ENCODE results near the gene NINJ2.

The NINJ2 gene

GRCh38 chr12:544142-544541 is 119.1 kb downstream of the NINJ2 start:
- peaks cover 2% of the 10 kb centered on the region; the same call in 1 of the 2 replicates for H4K20me1 ChIP-seq (ENCODE audit: insufficient read depth, low read length)
- no peaks in the 10 kb centered on the region for H3K79me2 ChIP-seq (ENCODE audit: insufficient read depth, low read length)
- H3K4me1 ChIP-seq (ENCODE audit: insufficient read depth, low read length): peaks cover 17% of the 10 kb centered on the region
- H3K4me3 ChIP-seq (ENCODE audit: low read depth in 1 of 2, low read length in 2 of 2): no peak overlapping the region
- ATAC-seq (ENCODE audit: insufficient read depth, low read depth): no peak
- H3K9ac ChIP-seq (ENCODE audit: low read depth, low read length): no peak overlapping the region
- no peaks in the 10 kb centered on the region for H3K36me3 ChIP-seq (ENCODE audit: insufficient read depth, low read length)
- H3K9me3 ChIP-seq (ENCODE audit: insufficient read depth, low read length, severe bottlenecking): no peaks in the 10 kb centered on the region
- H3K4me2 ChIP-seq (ENCODE audit: insufficient read depth, low read length): no peak overlapping the region
- no peak overlapping the region for H2AFZ ChIP-seq (ENCODE audit: low read depth, low read length)
- H3K27me3 ChIP-seq (ENCODE audit: insufficient read depth, low read length, poor library complexity): peaks cover 9% of the 10 kb centered on the region
- no peak overlapping the region for H3K27ac ChIP-seq (ENCODE audit: low read length)
- DNase-seq: no peak
- TF ChIP-seq, protein P1, sequence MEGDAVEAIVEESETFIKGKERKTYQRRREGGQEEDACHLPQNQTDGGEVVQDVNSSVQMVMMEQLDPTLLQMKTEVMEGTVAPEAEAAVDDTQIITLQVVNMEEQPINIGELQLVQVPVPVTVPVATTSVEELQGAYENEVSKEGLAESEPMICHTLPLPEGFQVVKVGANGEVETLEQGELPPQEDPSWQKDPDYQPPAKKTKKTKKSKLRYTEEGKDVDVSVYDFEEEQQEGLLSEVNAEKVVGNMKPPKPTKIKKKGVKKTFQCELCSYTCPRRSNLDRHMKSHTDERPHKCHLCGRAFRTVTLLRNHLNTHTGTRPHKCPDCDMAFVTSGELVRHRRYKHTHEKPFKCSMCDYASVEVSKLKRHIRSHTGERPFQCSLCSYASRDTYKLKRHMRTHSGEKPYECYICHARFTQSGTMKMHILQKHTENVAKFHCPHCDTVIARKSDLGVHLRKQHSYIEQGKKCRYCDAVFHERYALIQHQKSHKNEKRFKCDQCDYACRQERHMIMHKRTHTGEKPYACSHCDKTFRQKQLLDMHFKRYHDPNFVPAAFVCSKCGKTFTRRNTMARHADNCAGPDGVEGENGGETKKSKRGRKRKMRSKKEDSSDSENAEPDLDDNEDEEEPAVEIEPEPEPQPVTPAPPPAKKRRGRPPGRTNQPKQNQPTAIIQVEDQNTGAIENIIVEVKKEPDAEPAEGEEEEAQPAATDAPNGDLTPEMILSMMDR (IDR thresholded peaks at IDR 0.05; ENCODE audit: borderline replicate concordance, extremely low read depth, low read length, poor library complexity, severe bottlenecking): no peak
- no peak for TF ChIP-seq EZH2 (IDR thresholded peaks at IDR 0.05; ENCODE audit: borderline replicate concordance, low read depth, low read length, severe bottlenecking)

DNA sequence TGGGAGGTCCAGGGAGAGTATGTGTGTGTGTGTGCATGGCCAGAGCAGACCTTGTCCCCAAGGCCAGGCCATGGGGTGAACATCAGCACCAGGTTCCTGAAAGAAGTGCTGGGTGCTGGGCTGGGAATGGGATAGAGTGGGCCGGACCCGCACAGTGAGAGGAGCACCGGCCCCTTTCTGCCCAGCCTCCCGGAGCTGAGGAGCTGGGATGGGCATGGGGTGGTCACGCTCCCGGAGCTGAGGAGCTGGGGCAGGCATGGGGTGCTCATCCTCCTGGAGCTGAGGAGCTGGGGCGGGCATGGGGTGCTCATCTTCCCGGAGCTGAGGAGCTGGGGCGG is 120.2 kb downstream of the NINJ2 start:
- H3K27ac ChIP-seq (ENCODE audit: low read length): no peak overlapping the region
- H3K4me1 ChIP-seq (ENCODE audit: insufficient read depth, low read length): peaks cover 24% of the 10 kb centered on the region
- no peak overlapping the region for H3K9ac ChIP-seq (ENCODE audit: low read depth, low read length)
- H3K27me3 ChIP-seq (ENCODE audit: insufficient read depth, low read length, poor library complexity): peaks cover 7% of the 10 kb centered on the region
- no peak for TF ChIP-seq EZH2 (IDR thresholded peaks at IDR 0.05; ENCODE audit: borderline replicate concordance, low read depth, low read length, severe bottlenecking)
- TF ChIP-seq, protein P1 (IDR thresholded peaks at IDR 0.05; ENCODE audit: borderline replicate concordance, extremely low read depth, low read length, poor library complexity, severe bottlenecking): no peak
- H2AFZ ChIP-seq (ENCODE audit: low read depth, low read length): no peak overlapping the region
- DNase-seq (no peak), ATAC-seq (ENCODE audit: insufficient read depth, low read depth) (no peak)
- H3K79me2 ChIP-seq (ENCODE audit: insufficient read depth, low read length): no peaks in the 10 kb centered on the region
- peaks cover 2% of the 10 kb centered on the region; the same call in 1 of the 2 replicates for H4K20me1 ChIP-seq (ENCODE audit: insufficient read depth, low read length)
- no peaks in the 10 kb centered on the region for H3K9me3 ChIP-seq (ENCODE audit: insufficient read depth, low read length, severe bottlenecking)
- H3K4me2 ChIP-seq (ENCODE audit: insufficient read depth, low read length): no peak overlapping the region
- H3K36me3 ChIP-seq (ENCODE audit: insufficient read depth, low read length): no peaks in the 10 kb centered on the region
- H3K4me3 ChIP-seq (ENCODE audit: low read depth in 1 of 2, low read length in 2 of 2): no peak overlapping the region

GRCh38 chr12:542395-543113 is 120.7 kb downstream of the NINJ2 start:
- no peaks in the 10 kb centered on the region for H3K79me2 ChIP-seq (ENCODE audit: insufficient read depth, low read length)
- H3K4me3 ChIP-seq (ENCODE audit: low read depth in 1 of 2, low read length in 2 of 2): no peak overlapping the region
- TF ChIP-seq, protein P1 (IDR thresholded peaks at IDR 0.05; ENCODE audit: borderline replicate concordance, extremely low read depth, low read length, poor library complexity, severe bottlenecking): no peak
- no peak for TF ChIP-seq EZH2 (IDR thresholded peaks at IDR 0.05; ENCODE audit: borderline replicate concordance, low read depth, low read length, severe bottlenecking)
- peaks cover 24% of the 10 kb centered on the region for H3K4me1 ChIP-seq (ENCODE audit: insufficient read depth, low read length)
- H3K27me3 ChIP-seq (ENCODE audit: insufficient read depth, low read length, poor library complexity): peaks cover 2% of the 10 kb centered on the region
- H3K27ac ChIP-seq (ENCODE audit: low read length): no peak overlapping the region
- ATAC-seq (ENCODE audit: insufficient read depth, low read depth) (no peak), DNase-seq (no peak)
- no peak overlapping the region for H2AFZ ChIP-seq (ENCODE audit: low read depth, low read length)
- no peak overlapping the region for H3K4me2 ChIP-seq (ENCODE audit: insufficient read depth, low read length)
- no peaks in the 10 kb centered on the region for H3K9me3 ChIP-seq (ENCODE audit: insufficient read depth, low read length, severe bottlenecking)
- peaks cover 2% of the 10 kb centered on the region; the same call in 1 of the 2 replicates for H4K20me1 ChIP-seq (ENCODE audit: insufficient read depth, low read length)
- no peaks in the 10 kb centered on the region for H3K36me3 ChIP-seq (ENCODE audit: insufficient read depth, low read length)
- no peak overlapping the region for H3K9ac ChIP-seq (ENCODE audit: low read depth, low read length)

Data from DND-41 (cell line).